IPS-11a (cell line): ENCODE measurements around the gene OST4.
"Not testable (repeated sequence)": the region's sequence is repeated elsewhere in the genome, so short reads cannot be mapped to it uniquely, and the experiment has no call there.

Experiments
- H3K4me3 ChIP-seq: one replicate; pipeline ENCODE4 v1.5.1; 2013; ENCODE audit warnings: low read depth, low read length, control low read depth

OST4 gene

GRCh38 chr2:27080140-27080469 lies 8.7 kb upstream of the OST4 start:
- H3K4me3 ChIP-seq = no peak overlapping the region

GRCh38 chr2:27079233-27080139 lies 8.0 kb upstream of the OST4 start:
- no peak overlapping the region for H3K4me3 ChIP-seq

- no peak within 1 kb of the TSS for H3K4me3 ChIP-seq
These were observed 7.1 kb upstream of the OST4 start, which contains the start of gene EMILIN1 for GRCh38 chr2:27078267-27079194. TSS of gene EMILIN1 (plus strand) at chr2:27078615. CDS start at chr2:27079066, 451 bp downstream.

- no peak overlapping the region for H3K4me3 ChIP-seq
These were observed 5.8 kb upstream of the OST4 start for GRCh38 chr2:27077231-27077630.

- no peak overlapping the region for H3K4me3 ChIP-seq
These were observed 4.9 kb upstream of the OST4 start for GRCh38 chr2:27076323-27076722.

- H3K4me3 ChIP-seq = not testable (repeated sequence)
These were observed 4.1 kb upstream of the OST4 start for GRCh38 chr2:27075566-27075871.

- no peak overlapping the region for H3K4me3 ChIP-seq
These were observed 3.5 kb upstream of the OST4 start for GRCh38 chr2:27074738-27075565.

GRCh38 chr2:27073782-27074181 lies 2.3 kb upstream of the OST4 start:
- no peak overlapping the region for H3K4me3 ChIP-seq

- H3K4me3 ChIP-seq = no peak overlapping the region
These were observed 1.5 kb upstream of the OST4 start for GRCh38 chr2:27072920-27073319.

- peak overlapping the region; percentile 55 for H3K4me3 ChIP-seq
These were observed 756 bp upstream of the OST4 start for GRCh38 chr2:27071990-27072830.

- peak overlapping the region; percentile 55 for H3K4me3 ChIP-seq
These were observed 689 bp downstream of the OST4 start for GRCh38 chr2:27070653-27071276.

- no peak overlapping the region for H3K4me3 ChIP-seq
These were observed 1.4 kb downstream of the OST4 start for GRCh38 chr2:27069961-27070618.

GRCh38 chr2:27069436-27069835 lies 2.0 kb downstream of the OST4 start:
- H3K4me3 ChIP-seq = no peak overlapping the region

- H3K4me3 ChIP-seq = no peak overlapping the region
These were observed 4.1 kb downstream of the OST4 start for GRCh38 chr2:27067385-27067784.

GRCh38 chr2:27065128-27065527 lies 6.3 kb downstream of the OST4 start:
- no peak overlapping the region for H3K4me3 ChIP-seq

GRCh38 chr2:27060323-27060722 lies 11.1 kb downstream of the OST4 start:
- H3K4me3 ChIP-seq = no peak overlapping the region

- no peak overlapping the region for H3K4me3 ChIP-seq
These were observed 12.2 kb downstream of the OST4 start for GRCh38 chr2:27059141-27059820.

- H3K4me3 ChIP-seq = no peak overlapping the region
These were observed 13.2 kb downstream of the OST4 start for GRCh38 chr2:27058210-27058609.

- no peak overlapping the region for H3K4me3 ChIP-seq
These were observed 14.3 kb downstream of the OST4 start for GRCh38 chr2:27057184-27057583.
